Measurements from ENCODE around the gene RSRC1.

DNA sequence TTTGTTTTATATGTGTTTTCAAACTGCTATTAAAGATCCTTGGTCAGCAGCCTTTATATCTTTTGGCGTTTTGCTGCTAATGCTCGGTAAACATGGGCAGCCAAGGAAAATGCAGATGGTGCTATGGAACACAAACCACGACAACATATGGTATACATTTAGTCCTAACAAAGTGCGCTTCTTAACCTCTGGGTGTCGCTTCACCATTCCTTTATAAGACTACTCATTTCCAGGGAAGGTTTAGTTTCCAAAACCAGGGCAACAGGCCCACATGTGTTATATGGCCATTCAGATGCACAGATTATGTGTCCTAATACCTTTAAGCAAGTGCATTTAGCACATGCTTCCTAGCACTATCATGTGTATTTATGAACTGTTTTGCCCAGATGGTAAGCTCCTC lies 18.4 kb upstream of the RSRC1 start:
- TF ChIP-seq, protein P1, sequence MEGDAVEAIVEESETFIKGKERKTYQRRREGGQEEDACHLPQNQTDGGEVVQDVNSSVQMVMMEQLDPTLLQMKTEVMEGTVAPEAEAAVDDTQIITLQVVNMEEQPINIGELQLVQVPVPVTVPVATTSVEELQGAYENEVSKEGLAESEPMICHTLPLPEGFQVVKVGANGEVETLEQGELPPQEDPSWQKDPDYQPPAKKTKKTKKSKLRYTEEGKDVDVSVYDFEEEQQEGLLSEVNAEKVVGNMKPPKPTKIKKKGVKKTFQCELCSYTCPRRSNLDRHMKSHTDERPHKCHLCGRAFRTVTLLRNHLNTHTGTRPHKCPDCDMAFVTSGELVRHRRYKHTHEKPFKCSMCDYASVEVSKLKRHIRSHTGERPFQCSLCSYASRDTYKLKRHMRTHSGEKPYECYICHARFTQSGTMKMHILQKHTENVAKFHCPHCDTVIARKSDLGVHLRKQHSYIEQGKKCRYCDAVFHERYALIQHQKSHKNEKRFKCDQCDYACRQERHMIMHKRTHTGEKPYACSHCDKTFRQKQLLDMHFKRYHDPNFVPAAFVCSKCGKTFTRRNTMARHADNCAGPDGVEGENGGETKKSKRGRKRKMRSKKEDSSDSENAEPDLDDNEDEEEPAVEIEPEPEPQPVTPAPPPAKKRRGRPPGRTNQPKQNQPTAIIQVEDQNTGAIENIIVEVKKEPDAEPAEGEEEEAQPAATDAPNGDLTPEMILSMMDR (IDR thresholded peaks at IDR 0.05; ENCODE audit: low read depth, low read length, poor library complexity, severe bottlenecking): peak; percentile 29
- TF ChIP-seq EZH2phosphoT487 (IDR thresholded peaks at IDR 0.05; ENCODE audit: borderline replicate concordance, low read length): no peak

All from DOHH2 (cell line).